Measurements from ENCODE around the gene IPPK.

- no peak for TF ChIP-seq POLR2A (IDR thresholded peaks at IDR 0.05)
- TF ChIP-seq CTCF (IDR thresholded peaks at IDR 0.05): no peak
Observed at GRCh38 chr9:92680166-92681119, 10.5 kb upstream of the IPPK start.

All from testis (tissue), 2 donors.